GM13977 (cell line): ENCODE results near the gene KRT83.
A peak's percentile ranks its signal among the peaks of the same experiment; 100 is the strongest.

Experiments used
- DNase-seq: peaks from one replicate; pipeline ENCODE4 v3.0.0; 2012; ENCODE audit warnings: low spot score
- CTCF ChIP-seq: IDR thresholded peaks from 2 replicates; pipeline ENCODE4 v1.5.1; 2012; ENCODE audit warnings: mild to moderate bottlenecking, control low read depth; ENCODE audit not compliant: insufficient read depth; ENCODE audit errors: extremely low read depth, missing control alignments
- in situ Hi-C: fragments of 300-500 bp; cut with MboI; formaldehyde crosslinking; loops from one replicate; pipeline ENCODE4 v1.12.0; 2022; ENCODE audit warnings: low sequenced_read_pairs, low pct_unique_long_range_greater_than_20kb, mixed read lengths, inconsistent platforms; ENCODE audit not compliant: unreplicated experiment

Gene KRT83

GRCh38 chr12:52327052-52327829 lies 6.0 kb upstream of the KRT83 start:
- peak; percentile 72 for TF ChIP-seq CTCF
- peak; percentile 85 for DNase-seq
- in situ Hi-C loops: no loop called here

- TF ChIP-seq CTCF: no peak
- no peak for DNase-seq
- in situ Hi-C loops: no loop called here
Measured at GRCh38 chr12:52324153-52324444, 2.9 kb upstream of the KRT83 start.

DNA sequence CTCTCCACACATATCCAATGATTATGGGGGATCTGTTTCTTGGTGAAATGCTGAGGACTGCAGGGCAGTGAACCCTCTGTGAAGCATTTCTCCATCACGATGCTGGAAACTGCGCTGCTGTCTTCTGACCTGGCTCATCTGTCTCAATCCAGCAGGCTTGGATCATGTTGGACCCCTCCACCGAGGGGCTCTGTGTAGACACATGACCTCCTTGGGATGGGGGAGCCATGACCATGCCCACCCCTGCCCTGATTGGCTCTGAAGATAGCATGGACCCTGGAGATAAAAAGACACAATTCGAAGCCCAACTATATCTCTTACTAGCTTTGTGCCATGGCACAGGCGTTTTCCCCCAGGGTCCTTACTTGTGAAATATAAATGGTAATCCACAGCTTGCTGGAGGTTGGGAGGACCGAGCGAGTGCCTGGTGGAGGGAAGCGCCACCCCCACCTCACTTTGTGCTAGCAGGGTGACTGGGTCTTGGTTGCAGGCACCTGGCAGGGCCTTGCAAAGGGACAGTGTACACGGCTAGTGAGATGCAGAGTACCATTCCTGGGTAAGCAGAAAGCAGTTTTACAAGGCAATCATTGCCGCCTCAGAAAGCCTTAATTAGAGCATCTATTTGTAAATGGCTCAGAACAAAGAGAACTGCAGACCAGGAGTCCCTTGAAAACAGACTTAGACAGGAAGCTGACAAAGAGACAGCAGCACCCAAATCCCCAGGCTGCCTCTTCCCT lies 2.4 kb upstream of the KRT83 start:
- DNase-seq: no peak
- in situ Hi-C loops: no loop called here

DNA sequence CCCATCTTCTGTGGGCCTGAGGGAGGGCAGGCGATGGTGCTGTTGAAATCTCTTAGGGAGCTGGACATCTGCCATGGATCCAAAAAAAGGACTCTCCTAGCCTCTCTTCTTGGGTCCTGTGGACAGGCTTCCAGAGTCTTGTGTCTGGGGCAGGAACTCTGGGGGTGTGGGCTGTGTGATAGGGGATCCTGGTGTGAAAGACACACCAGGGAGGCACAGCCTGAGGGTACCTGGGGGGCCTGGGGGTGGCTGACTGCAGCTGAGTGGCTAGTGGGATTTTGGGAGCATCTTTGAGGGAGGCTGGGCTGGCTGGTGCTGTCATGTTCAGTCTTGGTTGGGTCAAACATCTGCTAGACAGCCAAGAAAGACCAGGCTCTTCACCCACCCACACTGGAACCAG lies 1.8 kb upstream of the KRT83 start:
- in situ Hi-C loops: no loop called here
- DNase-seq: no peak
- no peak for TF ChIP-seq CTCF

More for the DNA sequence above, 2.4 kb upstream of the KRT83 start:
- no peak for TF ChIP-seq CTCF

DNA sequence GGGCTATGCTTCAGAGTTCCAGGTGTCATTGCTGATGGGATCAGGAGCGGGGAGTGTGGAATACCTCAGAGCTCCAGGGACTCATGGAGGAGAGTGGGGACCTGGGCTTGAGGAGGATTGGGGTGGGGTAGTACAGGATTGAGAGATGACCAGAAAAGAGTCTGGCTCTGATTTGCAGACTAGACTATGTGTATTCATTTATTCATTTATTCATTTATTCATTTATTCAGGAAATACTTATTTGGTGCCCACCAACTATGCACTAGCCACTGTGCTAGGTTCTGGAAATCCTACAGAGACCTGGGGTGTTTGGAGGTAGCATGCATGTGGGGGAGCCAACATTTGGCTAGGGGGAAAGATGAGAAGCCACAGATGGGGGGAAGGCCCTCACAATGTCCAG lies 871 bp upstream of the KRT83 start:
- no peak for TF ChIP-seq CTCF
- in situ Hi-C loops: no loop called here
- no peak for DNase-seq

DNA sequence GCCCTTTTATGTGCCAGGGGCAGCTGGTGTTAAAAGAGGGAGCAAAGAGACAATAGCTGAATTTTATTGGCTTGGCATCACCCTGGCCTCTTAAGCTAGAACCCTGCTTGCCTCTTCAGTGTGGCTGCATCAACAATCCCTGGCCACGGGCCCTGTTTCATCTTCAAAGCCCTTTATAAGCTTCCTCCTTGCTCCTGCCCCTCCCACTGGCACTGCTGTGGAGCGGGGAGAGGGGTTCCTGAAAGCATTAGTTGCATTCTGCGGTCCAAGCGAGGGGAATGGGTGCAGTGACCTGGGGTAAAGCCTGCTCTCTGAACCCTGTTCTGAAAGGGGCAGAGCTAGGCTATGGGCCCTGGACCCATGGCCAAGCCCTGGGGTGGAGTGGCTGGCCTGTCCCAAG lies 220 bp upstream of the KRT83 start:
- in situ Hi-C loops: no loop called here
- no peak for TF ChIP-seq CTCF
- no peak for DNase-seq
